ENCODE data around the gene CD74. TPM values are rescaled to one million over a fixed set of nuclear protein-coding genes. Genes with fewer than 3 reads are reported as not detected.

Gene CD74
- total and polyA plus RNA-seq, 10 of the 15 experiments (the other 5 are each of a cell fraction or from before 2014, with no cell fraction given), result 1,387 to 11,063 (median 3,922) TPM

DNA sequence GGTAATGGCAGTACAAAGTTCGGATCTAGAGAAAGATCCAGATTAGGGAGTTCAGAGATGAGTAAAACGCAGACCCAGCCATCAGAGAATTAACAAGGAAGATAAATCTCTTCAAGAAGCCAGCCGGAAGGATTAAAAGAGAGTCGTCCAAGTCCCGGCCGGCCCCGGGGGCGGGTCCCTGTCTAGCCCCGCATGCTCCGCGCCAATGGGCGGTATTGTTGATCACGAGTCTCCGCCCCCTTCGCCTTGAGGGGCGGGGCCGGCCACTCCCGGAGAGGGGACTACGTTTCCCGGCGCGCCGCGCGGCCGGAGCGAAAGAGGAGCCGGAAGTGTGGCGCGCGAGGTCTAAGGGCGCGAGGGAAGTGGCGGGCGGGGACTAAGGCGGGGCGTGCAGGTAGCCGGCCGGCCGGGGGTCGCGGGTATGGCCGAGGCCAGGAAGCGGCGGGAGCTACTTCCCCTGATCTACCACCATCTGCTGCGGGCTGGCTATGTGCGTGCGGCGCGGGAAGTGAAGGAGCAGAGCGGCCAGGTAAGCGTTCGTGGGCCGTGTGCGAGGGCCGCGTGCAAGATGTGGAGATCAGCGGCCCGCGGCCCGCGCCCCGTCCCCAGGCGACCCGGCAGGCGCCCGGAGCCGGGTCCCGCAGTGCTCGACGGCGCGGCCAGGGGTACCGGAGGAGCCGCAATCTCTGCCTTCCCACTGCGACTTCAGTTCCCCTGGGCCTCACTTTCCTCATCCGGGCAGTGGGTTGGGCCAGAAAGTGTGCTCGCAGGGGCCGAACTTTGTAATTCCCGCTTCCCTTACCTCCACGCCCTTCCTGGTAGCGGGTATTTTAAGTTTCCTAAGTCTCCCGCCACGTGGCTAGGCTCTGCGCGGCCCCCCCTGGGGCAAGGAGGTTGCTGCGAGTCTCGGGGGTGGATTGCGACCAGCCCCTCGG is 55.1 kb downstream of the CD74 start, which contains the start of gene TCOF1 (continued):
- TF ChIP-seq, protein P1, sequence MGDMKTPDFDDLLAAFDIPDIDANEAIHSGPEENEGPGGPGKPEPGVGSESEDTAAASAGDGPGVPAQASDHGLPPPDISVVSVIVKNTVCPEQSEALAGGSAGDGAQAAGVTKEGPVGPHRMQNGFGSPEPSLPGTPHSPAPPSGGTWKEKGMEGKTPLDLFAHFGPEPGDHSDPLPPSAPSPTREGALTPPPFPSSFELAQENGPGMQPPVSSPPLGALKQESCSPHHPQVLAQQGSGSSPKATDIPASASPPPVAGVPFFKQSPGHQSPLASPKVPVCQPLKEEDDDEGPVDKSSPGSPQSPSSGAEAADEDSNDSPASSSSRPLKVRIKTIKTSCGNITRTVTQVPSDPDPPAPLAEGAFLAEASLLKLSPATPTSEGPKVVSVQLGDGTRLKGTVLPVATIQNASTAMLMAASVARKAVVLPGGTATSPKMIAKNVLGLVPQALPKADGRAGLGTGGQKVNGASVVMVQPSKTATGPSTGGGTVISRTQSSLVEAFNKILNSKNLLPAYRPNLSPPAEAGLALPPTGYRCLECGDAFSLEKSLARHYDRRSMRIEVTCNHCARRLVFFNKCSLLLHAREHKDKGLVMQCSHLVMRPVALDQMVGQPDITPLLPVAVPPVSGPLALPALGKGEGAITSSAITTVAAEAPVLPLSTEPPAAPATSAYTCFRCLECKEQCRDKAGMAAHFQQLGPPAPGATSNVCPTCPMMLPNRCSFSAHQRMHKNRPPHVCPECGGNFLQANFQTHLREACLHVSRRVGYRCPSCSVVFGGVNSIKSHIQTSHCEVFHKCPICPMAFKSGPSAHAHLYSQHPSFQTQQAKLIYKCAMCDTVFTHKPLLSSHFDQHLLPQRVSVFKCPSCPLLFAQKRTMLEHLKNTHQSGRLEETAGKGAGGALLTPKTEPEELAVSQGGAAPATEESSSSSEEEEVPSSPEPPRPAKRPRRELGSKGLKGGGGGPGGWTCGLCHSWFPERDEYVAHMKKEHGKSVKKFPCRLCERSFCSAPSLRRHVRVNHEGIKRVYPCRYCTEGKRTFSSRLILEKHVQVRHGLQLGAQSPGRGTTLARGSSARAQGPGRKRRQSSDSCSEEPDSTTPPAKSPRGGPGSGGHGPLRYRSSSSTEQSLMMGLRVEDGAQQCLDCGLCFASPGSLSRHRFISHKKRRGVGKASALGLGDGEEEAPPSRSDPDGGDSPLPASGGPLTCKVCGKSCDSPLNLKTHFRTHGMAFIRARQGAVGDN (IDR thresholded peaks at IDR 0.05), result peak; percentile 41; the same call in 1 of the 2 replicates
- TF ChIP-seq PML (IDR thresholded peaks at IDR 0.05; ENCODE audit: low read length) (no peak), FOXK2 (IDR thresholded peaks at IDR 0.05) (no peak), GABPA (IDR thresholded peaks at IDR 0.05; ENCODE audit: low read depth) (peak; percentile 88), SRF (IDR thresholded peaks at IDR 0.05; ENCODE audit: low read depth in 2 of 2, low read length in 2 of 2) (peak in 1 of 2 experiments; percentile 46; a peak in 1 of 4 replicates), MTA2 (IDR thresholded peaks at IDR 0.05; ENCODE audit: low read depth) (no peak), NFYA (IDR thresholded peaks at IDR 0.05; ENCODE audit: borderline replicate concordance, low read depth, low read length) (no peak), BMI1 (IDR thresholded peaks at IDR 0.05; ENCODE audit: borderline replicate concordance) (no peak), YBX1 (IDR thresholded peaks at IDR 0.05) (no peak), SMARCA5 (IDR thresholded peaks at IDR 0.05) (peak; percentile 83), FOS (IDR thresholded peaks at IDR 0.05; ENCODE audit: borderline replicate concordance, extremely low read depth, insufficient read length) (no peak), TBL1XR1 (IDR thresholded peaks at IDR 0.05; ENCODE audit: low read depth, low read length) (no peak), RELA (IDR thresholded peaks at IDR 0.05; ENCODE audit: borderline replicate concordance, partially characterized antibody) (no peak)
- TF ChIP-seq, protein P2, sequence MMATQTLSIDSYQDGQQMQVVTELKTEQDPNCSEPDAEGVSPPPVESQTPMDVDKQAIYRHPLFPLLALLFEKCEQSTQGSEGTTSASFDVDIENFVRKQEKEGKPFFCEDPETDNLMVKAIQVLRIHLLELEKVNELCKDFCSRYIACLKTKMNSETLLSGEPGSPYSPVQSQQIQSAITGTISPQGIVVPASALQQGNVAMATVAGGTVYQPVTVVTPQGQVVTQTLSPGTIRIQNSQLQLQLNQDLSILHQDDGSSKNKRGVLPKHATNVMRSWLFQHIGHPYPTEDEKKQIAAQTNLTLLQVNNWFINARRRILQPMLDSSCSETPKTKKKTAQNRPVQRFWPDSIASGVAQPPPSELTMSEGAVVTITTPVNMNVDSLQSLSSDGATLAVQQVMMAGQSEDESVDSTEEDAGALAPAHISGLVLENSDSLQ (IDR thresholded peaks at IDR 0.05), result peak; percentile 57; the same call in 1 of the 2 replicates
- TF ChIP-seq, protein P3, sequence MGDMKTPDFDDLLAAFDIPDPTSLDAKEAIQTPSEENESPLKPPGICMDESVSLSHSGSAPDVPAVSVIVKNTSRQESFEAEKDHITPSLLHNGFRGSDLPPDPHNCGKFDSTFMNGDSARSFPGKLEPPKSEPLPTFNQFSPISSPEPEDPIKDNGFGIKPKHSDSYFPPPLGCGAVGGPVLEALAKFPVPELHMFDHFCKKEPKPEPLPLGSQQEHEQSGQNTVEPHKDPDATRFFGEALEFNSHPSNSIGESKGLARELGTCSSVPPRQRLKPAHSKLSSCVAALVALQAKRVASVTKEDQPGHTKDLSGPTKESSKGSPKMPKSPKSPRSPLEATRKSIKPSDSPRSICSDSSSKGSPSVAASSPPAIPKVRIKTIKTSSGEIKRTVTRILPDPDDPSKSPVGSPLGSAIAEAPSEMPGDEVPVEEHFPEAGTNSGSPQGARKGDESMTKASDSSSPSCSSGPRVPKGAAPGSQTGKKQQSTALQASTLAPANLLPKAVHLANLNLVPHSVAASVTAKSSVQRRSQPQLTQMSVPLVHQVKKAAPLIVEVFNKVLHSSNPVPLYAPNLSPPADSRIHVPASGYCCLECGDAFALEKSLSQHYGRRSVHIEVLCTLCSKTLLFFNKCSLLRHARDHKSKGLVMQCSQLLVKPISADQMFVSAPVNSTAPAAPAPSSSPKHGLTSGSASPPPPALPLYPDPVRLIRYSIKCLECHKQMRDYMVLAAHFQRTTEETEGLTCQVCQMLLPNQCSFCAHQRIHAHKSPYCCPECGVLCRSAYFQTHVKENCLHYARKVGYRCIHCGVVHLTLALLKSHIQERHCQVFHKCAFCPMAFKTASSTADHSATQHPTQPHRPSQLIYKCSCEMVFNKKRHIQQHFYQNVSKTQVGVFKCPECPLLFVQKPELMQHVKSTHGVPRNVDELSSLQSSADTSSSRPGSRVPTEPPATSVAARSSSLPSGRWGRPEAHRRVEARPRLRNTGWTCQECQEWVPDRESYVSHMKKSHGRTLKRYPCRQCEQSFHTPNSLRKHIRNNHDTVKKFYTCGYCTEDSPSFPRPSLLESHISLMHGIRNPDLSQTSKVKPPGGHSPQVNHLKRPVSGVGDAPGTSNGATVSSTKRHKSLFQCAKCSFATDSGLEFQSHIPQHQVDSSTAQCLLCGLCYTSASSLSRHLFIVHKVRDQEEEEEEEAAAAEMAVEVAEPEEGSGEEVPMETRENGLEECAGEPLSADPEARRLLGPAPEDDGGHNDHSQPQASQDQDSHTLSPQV (IDR thresholded peaks at IDR 0.05), result no peak
- TF ChIP-seq, protein P4, sequence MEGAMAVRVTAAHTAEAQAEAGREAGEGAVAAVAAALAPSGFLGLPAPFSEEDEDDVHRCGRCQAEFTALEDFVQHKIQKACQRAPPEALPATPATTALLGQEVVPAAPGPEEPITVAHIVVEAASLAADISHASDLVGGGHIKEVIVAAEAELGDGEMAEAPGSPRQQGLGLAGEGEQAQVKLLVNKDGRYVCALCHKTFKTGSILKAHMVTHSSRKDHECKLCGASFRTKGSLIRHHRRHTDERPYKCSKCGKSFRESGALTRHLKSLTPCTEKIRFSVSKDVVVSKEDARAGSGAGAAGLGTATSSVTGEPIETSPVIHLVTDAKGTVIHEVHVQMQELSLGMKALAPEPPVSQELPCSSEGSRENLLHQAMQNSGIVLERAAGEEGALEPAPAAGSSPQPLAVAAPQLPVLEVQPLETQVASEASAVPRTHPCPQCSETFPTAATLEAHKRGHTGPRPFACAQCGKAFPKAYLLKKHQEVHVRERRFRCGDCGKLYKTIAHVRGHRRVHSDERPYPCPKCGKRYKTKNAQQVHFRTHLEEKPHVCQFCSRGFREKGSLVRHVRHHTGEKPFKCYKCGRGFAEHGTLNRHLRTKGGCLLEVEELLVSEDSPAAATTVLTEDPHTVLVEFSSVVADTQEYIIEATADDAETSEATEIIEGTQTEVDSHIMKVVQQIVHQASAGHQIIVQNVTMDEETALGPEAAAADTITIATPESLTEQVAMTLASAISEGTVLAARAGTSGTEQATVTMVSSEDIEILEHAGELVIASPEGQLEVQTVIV (IDR thresholded peaks at IDR 0.05; ENCODE audit: borderline replicate concordance, partially characterized antibody), result no peak

All from GM12878 (cell line).